Left ventricle myocardium inferior (tissue), 1 donor: ENCODE results near the gene CDC37L1. TPM values are rescaled to one million over a fixed set of nuclear protein-coding genes. Genes with fewer than 3 reads are reported as not detected.

Source experiments
- DNase-seq: peaks from one replicate; pipeline ENCODE4 v3.0.0-alpha.2; 2020
- H3K27ac ChIP-seq: fragments of 200-600 bp; replicated peaks from 2 replicates; pipeline ENCODE4 v1.8.0; 2021
- H3K27me3 ChIP-seq: fragments of 200-600 bp; 2 replicates; pipeline ENCODE4 v1.8.0; 2021; ENCODE audit warnings: low read depth
- H3K36me3 ChIP-seq: fragments of 200-600 bp; 2 replicates; pipeline ENCODE4 v1.8.0; 2021
- H3K4me1 ChIP-seq: fragments of 200-600 bp; 2 replicates; pipeline ENCODE4 v1.8.0; 2021
- H3K4me3 ChIP-seq: fragments of 200-600 bp; 2 replicates; pipeline ENCODE4 v1.8.0; 2021; ENCODE audit warnings: mild to moderate bottlenecking, moderate library complexity
- H3K9me3 ChIP-seq: fragments of 200-600 bp; replicated peaks from 2 replicates; pipeline ENCODE4 v1.8.0; 2021
- CTCF ChIP-seq: fragments of 200-600 bp; IDR thresholded peaks from 2 replicates; pipeline ENCODE4 v1.8.0; 2021; ENCODE audit warnings: antibody characterized with exemption, mild to moderate bottlenecking, borderline replicate concordance
- intact Hi-C: fragments of 100-400 bp; cut with micrococcal nuclease; formaldehyde crosslinking; loops from one replicate; pipeline ENCODE4 v1.11.0; 2022
- total RNA-seq: library from RNA; stranded (reverse); fragmentation: NEBNext Ultra II Directional; extraction: Animal tissue kit (Norgen Biotek cat#: 25700); gene quantifications from one replicate; pipeline ENCODE4 v1.2.1, GENCODE V29; 2021
- donor health status: DM: no; HTN: yes; CAD: no; lungs with severe emphysema.

The CDC37L1 gene
- total RNA-seq, 1 donor from 2014 or later, result 42.4 TPM

DNA sequence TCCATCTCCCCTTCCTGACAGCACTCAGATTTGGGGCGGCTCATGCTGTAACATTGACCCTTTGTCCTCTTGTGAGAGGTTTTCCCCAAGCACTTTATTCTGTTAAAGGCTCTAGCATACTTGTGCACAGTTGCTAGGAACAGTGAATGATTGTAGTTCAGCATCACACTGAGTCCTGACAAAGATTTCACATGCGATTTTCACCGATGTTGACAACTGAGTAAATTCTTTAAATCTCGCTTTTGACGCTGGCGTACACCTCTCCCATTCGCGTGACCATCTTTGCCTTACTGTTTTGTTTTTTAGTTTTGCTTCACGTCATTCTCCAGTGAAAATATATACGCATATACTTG, 780 bp downstream of the CDC37L1 start:
- H3K9me3 ChIP-seq, result no peaks in the 10 kb centered on the region
- peak overlapping the region; percentile 95 for H3K27ac ChIP-seq
- no peaks in the 10 kb centered on the region for H3K27me3 ChIP-seq
- peaks cover 59% of the 10 kb centered on the region for H3K4me1 ChIP-seq
- intact Hi-C loops, result no loop called here
- peaks cover 3% of the 10 kb centered on the region for H3K36me3 ChIP-seq
- DNase-seq, result no peak
- TF ChIP-seq CTCF, result no peak
- H3K4me3 ChIP-seq, result peak overlapping the region; percentile 88

DNA sequence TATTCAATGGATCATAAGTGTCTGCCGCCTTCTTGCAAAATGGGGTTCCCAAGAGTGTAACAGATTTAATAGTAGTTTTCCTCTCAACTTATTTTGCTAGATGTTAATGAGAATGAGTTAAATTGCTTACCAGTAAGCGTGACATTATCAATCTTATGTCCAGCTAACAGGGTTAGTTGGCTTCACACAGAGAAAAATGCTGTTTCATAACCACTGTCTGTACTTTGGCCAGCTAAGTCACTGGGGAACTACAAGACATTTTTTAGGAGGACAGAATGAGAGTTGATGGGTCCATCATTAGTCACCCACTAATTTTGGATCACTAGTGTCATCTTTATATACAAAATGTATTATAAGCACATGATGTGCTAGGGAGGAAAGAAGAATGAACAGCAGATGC, 1.4 kb downstream of the CDC37L1 start:
- intact Hi-C loops, result no loop called here
- Histone ChIP-seq H3K4me3 (peak overlapping the region; percentile 88), H3K4me1 (peaks cover 65% of the 10 kb centered on the region), H3K9me3 (no peaks in the 10 kb centered on the region), H3K27ac (peak overlapping the region; percentile 95), H3K27me3 (no peaks in the 10 kb centered on the region), H3K36me3 (peaks cover 9% of the 10 kb centered on the region)
- no peak for TF ChIP-seq CTCF
- no peak for DNase-seq

DNA sequence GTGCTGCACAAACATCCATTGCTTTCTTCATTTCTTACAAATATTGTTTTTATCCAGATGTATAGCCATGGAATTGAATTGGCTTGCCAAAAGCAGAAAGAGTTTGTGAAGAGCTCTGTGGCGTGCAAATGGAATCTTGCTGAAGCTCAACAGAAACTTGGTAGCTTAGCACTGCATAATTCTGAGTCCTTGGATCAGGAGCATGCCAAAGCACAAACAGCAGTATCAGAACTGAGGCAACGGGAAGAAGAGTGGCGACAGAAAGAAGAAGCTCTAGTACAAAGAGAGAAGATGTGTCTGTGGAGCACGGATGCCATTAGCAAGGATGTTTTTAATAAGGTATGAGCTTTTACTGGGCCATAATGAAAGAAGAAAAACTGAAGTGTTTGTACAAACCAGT, 5.5 kb downstream of the CDC37L1 start:
- DNase-seq, result no peak
- H3K27ac ChIP-seq, result peak overlapping the region; percentile 71
- no peaks in the 10 kb centered on the region for H3K27me3 ChIP-seq
- TF ChIP-seq CTCF, result no peak
- H3K36me3 ChIP-seq, result peaks cover 19% of the 10 kb centered on the region
- H3K4me3 ChIP-seq, result no peak overlapping the region
- H3K4me1 ChIP-seq, result peaks cover 92% of the 10 kb centered on the region
- no peaks in the 10 kb centered on the region for H3K9me3 ChIP-seq
- intact Hi-C loops, result no loop called here

DNA sequence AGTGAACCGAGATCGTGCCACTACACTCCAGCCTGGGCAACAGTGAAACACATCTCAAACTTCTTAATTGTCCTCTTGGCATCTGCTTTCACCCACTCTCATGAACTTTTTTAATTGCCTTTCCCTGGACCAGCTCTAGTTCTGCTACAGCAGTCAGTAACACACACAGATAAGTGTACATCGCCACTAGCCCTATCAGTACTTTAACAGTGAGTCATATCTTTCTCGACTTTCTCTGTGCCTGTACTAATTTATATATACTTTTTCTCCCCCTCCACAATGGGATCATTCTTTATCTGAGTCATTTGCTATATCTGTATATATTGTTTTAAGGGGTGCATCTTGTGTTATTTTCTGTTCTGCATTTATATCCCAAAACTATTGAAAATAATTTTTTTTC, 6.7 kb downstream of the CDC37L1 start:
- H3K27ac ChIP-seq, result peak overlapping the region; percentile 71
- intact Hi-C loops, result no loop called here
- peaks cover 32% of the 10 kb centered on the region for H3K36me3 ChIP-seq
- no peaks in the 10 kb centered on the region for H3K27me3 ChIP-seq
- H3K4me3 ChIP-seq, result peak overlapping the region; percentile 14
- DNase-seq, result no peak
- no peak for TF ChIP-seq CTCF
- H3K9me3 ChIP-seq, result no peaks in the 10 kb centered on the region
- peaks cover 91% of the 10 kb centered on the region for H3K4me1 ChIP-seq

DNA sequence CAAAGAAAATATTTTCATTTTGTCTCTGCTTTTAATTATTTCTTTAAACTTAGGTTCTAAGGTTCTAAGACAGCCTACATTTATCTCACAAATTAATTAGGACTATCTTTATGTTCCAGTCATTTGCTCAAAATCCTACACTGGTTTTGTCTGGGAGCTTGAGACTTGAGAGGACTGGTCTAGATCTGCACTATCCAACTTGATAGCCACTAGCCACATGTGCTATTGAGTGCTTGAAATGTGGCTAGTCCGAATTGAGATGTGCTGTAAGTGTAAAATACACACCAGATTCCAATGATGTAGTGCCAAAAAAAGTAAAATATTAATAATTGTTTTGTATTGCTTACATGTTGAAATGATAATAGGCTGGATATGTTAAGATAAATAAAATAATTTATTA, 7.2 kb downstream of the CDC37L1 start:
- Histone ChIP-seq H3K4me3 (peak overlapping the region; percentile 14), H3K36me3 (peaks cover 36% of the 10 kb centered on the region), H3K27ac (peak overlapping the region; percentile 71), H3K4me1 (peaks cover 91% of the 10 kb centered on the region), H3K9me3 (no peaks in the 10 kb centered on the region), H3K27me3 (no peaks in the 10 kb centered on the region)
- no peak for DNase-seq
- TF ChIP-seq CTCF, result no peak
- intact Hi-C loops, result no loop called here

DNA sequence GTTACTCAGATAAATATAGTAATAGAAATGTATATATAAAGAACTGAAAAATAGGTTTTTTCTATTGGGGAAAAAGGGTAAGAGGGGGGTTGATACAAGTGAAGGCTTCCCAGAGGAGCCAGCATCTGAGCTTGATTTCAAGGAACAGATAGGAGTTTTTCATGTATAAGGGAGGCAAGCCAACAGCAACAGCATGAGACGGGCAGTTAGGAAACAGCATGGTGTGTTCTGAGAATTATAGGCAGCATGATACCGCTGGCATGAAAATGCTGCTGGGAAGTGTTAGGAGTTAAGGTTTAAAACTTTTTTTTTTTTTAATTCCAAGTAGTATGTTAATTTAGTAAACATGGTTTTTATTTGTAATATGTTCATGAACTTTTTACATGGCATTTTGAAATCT, 9.7 kb downstream of the CDC37L1 start:
- Histone ChIP-seq H3K9me3 (no peaks in the 10 kb centered on the region), H3K4me1 (peaks cover 83% of the 10 kb centered on the region), H3K27me3 (no peaks in the 10 kb centered on the region), H3K27ac (peak overlapping the region; percentile 12), H3K36me3 (peaks cover 37% of the 10 kb centered on the region), H3K4me3 (no peak overlapping the region)
- no peak for TF ChIP-seq CTCF
- no peak for DNase-seq
- intact Hi-C loops, result no loop called here
